Measurements from ENCODE around the gene GNAS.

Gene GNAS

GRCh38 chr20:58921564-58921963, 69.0 kb downstream of the GNAS start:
- Histone ChIP-seq H3K9ac (no peak overlapping the region), H3K27ac (no peak overlapping the region), H3K4me3 (IDR thresholded peaks at IDR 0.05; ENCODE audit: insufficient read depth, low read depth, low read length) (no peak overlapping the region), H3K4me2 (peak overlapping the region; percentile 81; the same call in 1 of the 2 replicates), H3K4me1 (ENCODE audit: low read depth, poor library complexity, severe bottlenecking) (peaks cover 38% of the 10 kb centered on the region), H3K27me3 (ENCODE audit: insufficient read depth, low read depth) (no peaks in the 10 kb centered on the region), H3K79me2 (ENCODE audit: insufficient read depth, low read depth) (no peaks in the 10 kb centered on the region), H3K36me3 (ENCODE audit: insufficient read depth) (no peaks in the 10 kb centered on the region), H2AFZ (ENCODE audit: low read depth) (no peak overlapping the region), H4K20me1 (ENCODE audit: insufficient read depth) (no peaks in the 10 kb centered on the region)
- no peak for TF ChIP-seq CTCF (conservative IDR thresholded peaks at IDR 0.05; ENCODE audit: low read depth, low read length)

- Histone ChIP-seq H4K20me1 (ENCODE audit: insufficient read depth) (no peaks in the 10 kb centered on the region), H3K36me3 (ENCODE audit: insufficient read depth) (no peaks in the 10 kb centered on the region), H3K27ac (peak overlapping the region; percentile 66; the same call in 1 of the 2 replicates), H3K4me3 (IDR thresholded peaks at IDR 0.05; ENCODE audit: insufficient read depth, low read depth, low read length) (no peak overlapping the region), H3K9ac (no peak overlapping the region), H3K79me2 (ENCODE audit: insufficient read depth, low read depth) (no peaks in the 10 kb centered on the region), H3K4me1 (ENCODE audit: low read depth, poor library complexity, severe bottlenecking) (peaks cover 38% of the 10 kb centered on the region), H3K27me3 (ENCODE audit: insufficient read depth, low read depth) (no peaks in the 10 kb centered on the region), H2AFZ (ENCODE audit: low read depth) (no peak overlapping the region), H3K4me2 (peak overlapping the region; percentile 81)
- TF ChIP-seq CTCF (conservative IDR thresholded peaks at IDR 0.05; ENCODE audit: low read depth, low read length) = no peak
These were observed 69.5 kb downstream of the GNAS start for GRCh38 chr20:58922036-58922435.

- no peaks in the 10 kb centered on the region for H3K79me2 ChIP-seq (ENCODE audit: insufficient read depth, low read depth)
- TF ChIP-seq CTCF (conservative IDR thresholded peaks at IDR 0.05; ENCODE audit: low read depth, low read length) = no peak
- peak overlapping the region; percentile 53; the same call in 1 of the 2 replicates for H2AFZ ChIP-seq (ENCODE audit: low read depth)
These were observed 70.7 kb downstream of the GNAS start for GRCh38 chr20:58923117-58923712.

GRCh38 chr20:58926802-58927489, 74.4 kb downstream of the GNAS start:
- H3K36me3 ChIP-seq (ENCODE audit: insufficient read depth) = no peaks in the 10 kb centered on the region
- no peak overlapping the region for H3K9ac ChIP-seq
- no peak overlapping the region for H3K4me3 ChIP-seq (IDR thresholded peaks at IDR 0.05; ENCODE audit: insufficient read depth, low read depth, low read length)

More at GRCh38 chr20:58923117-58923712, 70.7 kb downstream of the GNAS start:
- Histone ChIP-seq H3K36me3 (ENCODE audit: insufficient read depth) (no peaks in the 10 kb centered on the region), H3K27ac (peak overlapping the region; percentile 66), H3K27me3 (ENCODE audit: insufficient read depth, low read depth) (no peaks in the 10 kb centered on the region), H3K4me3 (IDR thresholded peaks at IDR 0.05; ENCODE audit: insufficient read depth, low read depth, low read length) (no peak overlapping the region), H3K9ac (peak overlapping the region; percentile 31; the same call in 1 of the 2 replicates), H3K4me2 (peak overlapping the region; percentile 81), H3K4me1 (ENCODE audit: low read depth, poor library complexity, severe bottlenecking) (peaks cover 38% of the 10 kb centered on the region), H4K20me1 (ENCODE audit: insufficient read depth) (no peaks in the 10 kb centered on the region)

More at GRCh38 chr20:58926802-58927489, 74.4 kb downstream of the GNAS start:
- no peak for TF ChIP-seq CTCF (conservative IDR thresholded peaks at IDR 0.05; ENCODE audit: low read depth, low read length)
- H2AFZ ChIP-seq (ENCODE audit: low read depth) = no peak overlapping the region
- no peaks in the 10 kb centered on the region for H4K20me1 ChIP-seq (ENCODE audit: insufficient read depth)
- H3K4me1 ChIP-seq (ENCODE audit: low read depth, poor library complexity, severe bottlenecking) = peaks cover 27% of the 10 kb centered on the region
- no peak overlapping the region for H3K27ac ChIP-seq
- H3K79me2 ChIP-seq (ENCODE audit: insufficient read depth, low read depth) = no peaks in the 10 kb centered on the region
- H3K4me2 ChIP-seq = no peak overlapping the region
- H3K27me3 ChIP-seq (ENCODE audit: insufficient read depth, low read depth) = no peaks in the 10 kb centered on the region

Data from KMS-11 (cell line).